ENCODE measurements around the gene UNCX. TPM values are rescaled to one million over a fixed set of nuclear protein-coding genes. Genes with fewer than 3 reads are reported as not detected.
"Not testable (repeated sequence)": the region's sequence is repeated elsewhere in the genome, so short reads cannot be mapped to it uniquely, and the experiment has no call there.

UNCX gene
- not detected for total RNA-seq

DNA sequence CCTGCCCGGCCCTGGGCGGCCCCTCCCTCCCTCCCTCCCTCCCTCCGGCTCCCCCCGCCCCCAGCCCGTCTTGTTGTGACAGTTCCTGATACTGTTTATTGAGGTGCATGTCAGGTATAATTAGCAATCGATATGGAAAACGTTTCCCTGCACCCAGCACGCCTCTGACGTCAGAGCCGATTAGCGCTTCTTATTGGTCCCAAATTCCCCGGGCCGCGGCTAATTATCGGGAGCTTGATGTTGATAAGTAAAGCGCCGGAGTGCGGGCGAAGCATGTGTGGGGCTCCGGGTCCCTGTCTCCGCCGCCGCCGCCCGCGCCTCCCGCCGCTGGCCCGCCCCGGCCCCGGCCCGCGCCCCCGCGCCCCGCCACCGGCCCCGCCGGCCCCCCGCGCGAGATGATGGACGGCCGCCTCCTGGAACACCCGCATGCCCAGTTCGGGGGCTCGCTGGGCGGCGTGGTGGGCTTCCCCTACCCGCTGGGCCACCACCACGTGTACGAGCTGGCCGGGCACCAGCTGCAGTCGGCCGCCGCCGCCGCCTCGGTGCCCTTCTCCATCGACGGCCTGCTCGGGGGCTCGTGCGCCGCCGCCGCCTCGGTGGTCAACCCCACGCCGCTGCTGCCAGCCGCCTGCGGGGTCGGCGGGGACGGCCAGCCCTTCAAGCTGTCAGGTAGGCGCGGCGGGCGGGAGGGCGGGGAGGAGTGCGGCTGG, at the start of gene UNCX:
Gene UNCX (plus strand): TSS at position 250 of the 710 bp plus-strand sequence. CDS start 146 bp downstream, at position 396.
- no peak for DNase-seq

GRCh38 chr7:1187127-1187526, 45.5 kb upstream of the UNCX start:
- no peak for DNase-seq

DNA sequence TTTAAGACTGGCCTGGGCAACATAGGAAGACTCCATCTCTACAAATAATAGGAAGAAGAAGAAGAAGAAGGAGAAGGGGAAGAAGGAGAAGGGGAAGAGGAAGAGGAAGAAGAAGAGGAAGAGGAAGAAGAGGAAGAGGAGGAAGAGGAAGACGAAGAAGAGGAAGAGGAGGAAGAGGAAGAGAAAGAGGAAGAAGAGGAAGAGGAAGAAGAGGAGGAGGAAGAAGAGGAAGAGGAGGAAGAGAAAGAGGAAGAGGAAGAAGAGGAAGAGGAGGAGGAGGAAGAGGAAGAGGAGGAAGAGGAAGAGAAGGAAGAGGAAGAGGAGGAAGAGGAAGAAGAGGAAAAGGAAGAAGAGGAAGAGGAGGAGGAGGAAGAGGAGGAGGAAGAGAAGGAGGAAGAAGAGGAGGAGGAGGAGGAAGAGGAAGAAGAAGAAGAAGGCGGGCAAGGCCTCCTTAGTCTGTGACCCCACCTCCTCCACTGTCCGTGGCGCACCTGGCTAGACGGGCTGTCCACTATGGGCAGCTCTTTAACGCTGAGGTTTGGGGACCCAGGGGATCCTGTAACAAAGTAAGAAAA, 43.9 kb upstream of the UNCX start:
- no peak for DNase-seq

DNA sequence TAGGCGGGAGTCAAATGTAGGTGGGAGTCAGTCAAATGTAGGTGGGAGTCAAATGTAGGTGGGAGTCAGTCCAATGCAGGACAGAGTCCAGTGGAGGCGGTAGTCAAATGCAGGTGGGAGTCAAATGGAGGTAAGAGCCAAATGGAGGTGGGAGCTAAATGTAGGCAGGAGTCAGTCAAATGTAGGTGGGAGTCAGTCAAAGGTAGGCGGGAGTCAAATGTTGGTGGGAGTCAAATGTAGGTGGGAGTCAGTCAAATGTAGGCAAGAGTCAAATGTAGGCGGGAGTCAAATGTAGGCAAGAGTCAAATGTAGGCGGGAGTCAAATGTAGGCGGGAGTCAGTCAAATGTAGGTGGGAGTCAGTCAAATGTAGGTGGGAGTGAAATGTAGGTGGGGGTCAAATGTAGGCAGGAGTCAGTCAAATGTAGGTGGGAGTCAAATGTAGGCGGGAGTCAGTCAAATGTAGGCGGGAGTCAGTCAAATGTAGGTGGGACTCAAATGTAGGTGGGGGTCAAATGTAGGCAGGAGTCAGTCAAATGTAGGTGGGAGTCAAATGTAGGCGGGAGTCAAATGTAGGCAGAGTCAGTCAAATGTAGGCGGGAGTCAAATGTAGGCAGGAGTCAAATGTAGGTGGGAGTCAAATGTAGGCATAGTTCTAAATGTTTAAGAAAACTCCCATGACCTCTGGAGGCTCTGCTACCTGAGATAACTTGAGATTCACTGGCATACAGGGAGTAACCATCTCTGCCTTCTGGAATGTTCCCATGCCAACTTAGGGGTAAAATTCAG, 42.5 kb upstream of the UNCX start:
- DNase-seq = no peak

- no peak for DNase-seq
These were observed 40.4 kb upstream of the UNCX start for GRCh38 chr7:1192171-1192676.

GRCh38 chr7:1193593-1194424, 38.9 kb upstream of the UNCX start:
- no peak for DNase-seq

GRCh38 chr7:1196441-1196840, 36.2 kb upstream of the UNCX start:
- DNase-seq = not testable (repeated sequence)

DNA sequence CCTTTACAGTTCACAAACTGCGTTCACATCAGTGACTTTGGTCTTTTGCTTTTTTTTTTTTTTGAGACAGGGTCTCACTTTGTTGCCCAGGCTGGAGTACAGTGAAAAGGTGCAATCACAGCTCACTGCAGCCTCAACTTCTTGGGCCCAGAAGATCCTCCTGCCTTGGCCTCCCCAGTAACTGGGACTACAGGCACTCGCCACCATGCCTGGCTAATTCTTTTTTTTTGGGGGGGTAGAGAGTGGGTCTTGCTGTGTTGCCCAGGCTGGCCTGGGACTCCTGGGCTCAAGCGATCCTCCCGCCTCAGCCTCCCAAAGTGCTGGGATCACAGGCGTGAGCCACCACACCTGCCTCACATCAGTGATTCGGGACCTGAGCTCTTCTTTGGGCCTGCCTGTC, 35.7 kb upstream of the UNCX start:
- no peak for DNase-seq

DNA sequence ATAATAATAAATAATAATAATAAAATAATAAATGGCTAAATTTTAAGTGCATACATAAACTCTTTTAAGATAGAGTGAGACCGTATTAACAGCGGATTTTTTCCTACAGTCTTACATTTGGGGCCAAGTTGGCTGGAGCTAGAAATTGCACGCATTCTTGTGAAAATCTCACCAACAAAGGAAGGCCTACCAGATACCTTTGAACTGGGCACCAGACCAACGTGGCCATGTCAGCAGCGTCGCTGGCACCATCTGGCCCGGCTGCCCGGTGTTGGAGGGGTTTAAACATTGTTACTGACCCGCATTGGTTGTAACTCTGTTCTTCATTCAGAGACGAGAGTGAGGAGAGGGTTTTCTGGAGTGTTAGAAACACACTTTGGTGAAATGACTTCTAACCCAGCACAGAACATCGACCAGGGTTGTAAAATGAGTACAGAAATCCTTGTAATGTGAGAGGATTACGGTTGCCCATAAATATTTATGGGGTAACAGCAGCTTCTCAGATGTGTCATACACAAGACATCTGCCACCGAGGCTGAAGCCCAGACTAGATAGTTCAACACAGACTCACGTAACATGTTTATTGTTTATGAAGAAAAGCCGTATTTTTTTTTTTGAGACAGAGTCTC, 34.6 kb upstream of the UNCX start:
- DNase-seq = no peak

DNA sequence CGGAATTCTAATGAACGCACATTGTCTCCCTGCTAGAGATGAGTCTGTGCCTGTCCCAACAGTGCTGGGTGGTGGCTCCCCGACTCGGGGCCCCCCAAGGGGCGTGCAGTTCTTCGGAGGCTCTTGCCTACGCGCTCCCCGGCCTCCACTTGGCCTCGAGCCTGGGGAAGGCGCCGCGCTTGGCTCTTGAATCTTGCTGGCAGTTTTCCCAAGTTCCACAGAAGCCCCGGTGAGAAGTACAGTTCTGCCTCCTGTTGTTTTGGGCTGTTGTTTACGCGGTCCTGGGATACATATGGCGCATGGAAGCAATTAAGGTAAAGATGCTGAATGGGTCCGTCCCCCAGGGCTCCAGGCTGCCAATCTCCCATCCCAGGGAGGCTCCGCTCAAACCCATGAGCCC, 32.6 kb upstream of the UNCX start:
- DNase-seq = no peak

GRCh38 chr7:1201916-1202315, 30.8 kb upstream of the UNCX start:
- no peak for DNase-seq

GRCh38 chr7:1202914-1203313, 29.8 kb upstream of the UNCX start:
- DNase-seq = not testable (repeated sequence)

DNA sequence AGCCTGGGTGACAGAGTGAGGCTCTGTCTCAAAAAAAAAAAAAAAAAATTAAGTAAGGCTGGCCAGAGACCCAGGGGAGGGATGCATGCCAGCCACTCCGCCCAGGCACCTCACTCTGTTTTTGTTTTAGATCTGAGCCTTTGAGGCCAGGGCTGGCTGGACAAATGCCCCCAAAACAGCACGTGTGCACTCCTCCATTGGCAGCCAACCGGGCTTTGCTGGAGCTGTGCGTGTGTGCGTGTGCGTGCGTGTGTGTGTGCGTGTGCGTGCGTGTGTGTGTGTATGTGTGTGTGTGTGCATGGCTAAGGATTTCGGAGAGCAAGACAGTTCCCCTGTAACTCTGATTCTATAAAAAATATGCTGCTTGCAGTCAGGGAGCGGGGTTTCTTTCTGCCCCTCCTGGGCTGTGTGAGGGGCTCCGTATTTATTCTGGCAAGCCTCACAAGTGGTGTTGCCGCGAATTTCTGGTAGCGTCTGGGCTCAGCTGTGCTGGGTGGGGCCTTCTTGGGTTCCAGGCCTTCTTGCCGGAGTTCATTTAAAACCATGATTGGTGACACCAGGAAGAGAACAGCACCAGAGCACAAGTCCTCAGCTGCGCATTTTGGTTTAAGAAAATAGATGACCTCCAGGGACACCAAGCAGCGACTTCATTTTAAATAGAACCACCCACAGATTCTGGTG, 28.1 kb upstream of the UNCX start:
- no peak for DNase-seq

- DNase-seq = not testable (repeated sequence)
These were observed 26.9 kb upstream of the UNCX start for GRCh38 chr7:1205742-1206141.

DNA sequence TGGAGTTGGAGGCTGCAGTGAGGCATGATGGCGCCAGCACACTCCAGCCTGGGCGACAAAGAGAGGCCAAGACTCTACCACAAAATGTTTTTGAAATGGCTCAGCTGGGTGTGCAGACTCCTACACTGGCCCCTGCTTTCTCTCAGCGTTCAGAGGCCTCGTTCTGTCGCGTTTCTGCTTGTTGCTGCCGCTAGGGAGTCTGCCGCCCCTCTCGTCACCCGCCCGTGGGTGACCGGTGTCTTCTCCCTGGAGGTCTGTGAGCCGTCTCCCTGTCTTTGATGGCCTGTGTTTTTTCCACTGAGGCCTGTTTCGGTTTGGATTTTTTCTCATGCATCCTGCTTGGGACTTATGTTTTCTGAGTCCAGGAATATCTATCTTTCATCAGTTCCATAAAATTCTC, 23.6 kb upstream of the UNCX start:
- no peak for DNase-seq

- no peak for DNase-seq
These were observed 22.2 kb upstream of the UNCX start for GRCh38 chr7:1210321-1210978.

- DNase-seq = no peak
These were observed 21.6 kb upstream of the UNCX start for GRCh38 chr7:1210979-1211608.

DNA sequence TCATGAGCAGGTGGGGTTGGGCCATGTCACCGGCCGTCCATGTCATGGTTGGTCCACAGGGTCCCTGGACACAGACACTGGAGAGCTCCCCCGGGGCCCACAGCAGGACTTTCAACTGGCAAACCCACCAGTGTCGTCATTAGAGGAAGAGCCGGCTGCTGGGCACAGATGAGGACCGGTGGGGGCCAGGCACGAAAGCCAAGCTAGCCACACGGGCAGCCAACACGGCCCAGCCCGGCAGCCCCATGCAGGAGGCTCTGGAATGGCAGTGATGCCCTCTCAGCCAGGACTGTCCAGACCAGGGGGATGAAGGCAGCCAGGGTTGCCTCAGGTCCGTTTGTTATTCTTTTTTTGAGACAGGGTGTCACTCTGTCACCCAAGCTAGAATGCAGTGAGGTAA, 21.1 kb upstream of the UNCX start:
- DNase-seq = no peak

- not testable (repeated sequence) for DNase-seq
These were observed 20.6 kb upstream of the UNCX start for GRCh38 chr7:1212025-1212424.

- DNase-seq = no peak
These were observed 18.2 kb upstream of the UNCX start for GRCh38 chr7:1214516-1214915.

Data from occipital lobe (tissue), 2 donors.